ENCODE data around the gene FAM184A. TPM values are rescaled to one million over a fixed set of nuclear protein-coding genes. Genes with fewer than 3 reads are reported as not detected.

Gene FAM184A
- total and polyA plus RNA-seq, 8 donors: 13.3 to 120 (median 88.2) TPM

GRCh38 chr6:119066517-119066916 lies 11.9 kb downstream of the FAM184A start:
- TF ChIP-seq CTCF (IDR thresholded peaks at IDR 0.05): no peak
- Histone ChIP-seq H3K27ac (no peak overlapping the region), H3K9me3 (no peaks in the 10 kb centered on the region), H3K27me3 (no peaks in the 10 kb centered on the region), H3K4me1 (no peaks in the 10 kb centered on the region), H3K36me3 (no peaks in the 10 kb centered on the region), H3K4me3 (no peak overlapping the region)
- intact Hi-C loops (cut with DNase I): no loop called here
- ATAC-seq (no peak), DNase-seq (peak in 1 of 4 donors; percentile 22)

DNA sequence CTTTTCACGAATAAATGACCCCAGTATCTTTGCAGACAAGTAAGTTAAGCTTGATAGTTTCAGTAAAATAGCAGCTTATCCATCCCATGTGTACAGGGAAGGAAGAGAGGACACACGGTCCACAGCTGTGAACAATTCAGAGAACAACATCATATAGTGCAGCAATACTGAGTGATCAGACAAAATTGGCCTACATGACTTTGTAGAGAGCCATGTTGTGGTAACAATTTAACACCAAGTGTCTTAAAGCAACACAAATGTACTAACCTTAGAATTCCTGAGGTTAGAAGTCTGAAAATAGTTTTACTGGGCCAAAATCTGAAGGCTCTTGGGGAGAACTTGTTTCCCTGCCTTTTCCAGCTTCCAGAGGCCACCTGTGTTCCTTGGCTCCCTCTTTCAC lies 12.5 kb downstream of the FAM184A start:
- Histone ChIP-seq H3K27me3 (no peaks in the 10 kb centered on the region), H3K27ac (no peak overlapping the region), H3K36me3 (no peaks in the 10 kb centered on the region), H3K4me1 (no peaks in the 10 kb centered on the region), H3K9me3 (no peaks in the 10 kb centered on the region), H3K4me3 (no peak overlapping the region)
- intact Hi-C loops (cut with DNase I): no loop called here
- no peak for TF ChIP-seq CTCF (IDR thresholded peaks at IDR 0.05)
- ATAC-seq (no peak), DNase-seq (no peak)

GRCh38 chr6:119065382-119065781 lies 13.1 kb downstream of the FAM184A start:
- H3K4me1 ChIP-seq: no peaks in the 10 kb centered on the region
- H3K4me3 ChIP-seq: no peak overlapping the region
- no peak for ATAC-seq
- no peaks in the 10 kb centered on the region for H3K9me3 ChIP-seq
- no peaks in the 10 kb centered on the region for H3K27me3 ChIP-seq
- no peak overlapping the region for H3K27ac ChIP-seq
- TF ChIP-seq CTCF (IDR thresholded peaks at IDR 0.05): no peak
- no peaks in the 10 kb centered on the region for H3K36me3 ChIP-seq
- intact Hi-C loops (cut with DNase I): no loop called here
- no peak for DNase-seq

DNA sequence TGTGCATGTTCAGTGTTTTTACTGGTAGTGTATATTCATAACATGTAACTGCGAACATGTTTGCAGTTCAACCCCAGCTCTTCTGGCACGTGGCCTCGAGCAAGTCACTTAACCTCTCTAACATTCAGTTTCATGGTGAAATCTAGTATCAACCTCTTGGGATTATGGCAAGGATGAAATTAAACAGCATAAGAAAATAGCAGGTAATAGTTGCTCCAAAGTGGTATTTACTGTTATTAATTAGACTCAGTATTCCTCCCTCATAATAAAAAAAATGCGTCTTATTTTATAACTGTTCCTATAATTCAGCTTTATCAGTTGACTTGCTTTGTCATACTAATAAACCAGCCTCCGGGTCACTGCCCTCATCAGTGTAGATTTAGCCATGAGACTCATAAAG lies 15.0 kb downstream of the FAM184A start:
- intact Hi-C loops (cut with DNase I): no loop called here
- H3K27ac ChIP-seq: no peak overlapping the region
- H3K27me3 ChIP-seq: no peaks in the 10 kb centered on the region
- no peak for TF ChIP-seq CTCF (IDR thresholded peaks at IDR 0.05)
- H3K4me3 ChIP-seq: no peak overlapping the region
- no peaks in the 10 kb centered on the region for H3K4me1 ChIP-seq
- no peaks in the 10 kb centered on the region for H3K9me3 ChIP-seq
- H3K36me3 ChIP-seq: no peaks in the 10 kb centered on the region
- DNase-seq (no peak), ATAC-seq (no peak)

DNA sequence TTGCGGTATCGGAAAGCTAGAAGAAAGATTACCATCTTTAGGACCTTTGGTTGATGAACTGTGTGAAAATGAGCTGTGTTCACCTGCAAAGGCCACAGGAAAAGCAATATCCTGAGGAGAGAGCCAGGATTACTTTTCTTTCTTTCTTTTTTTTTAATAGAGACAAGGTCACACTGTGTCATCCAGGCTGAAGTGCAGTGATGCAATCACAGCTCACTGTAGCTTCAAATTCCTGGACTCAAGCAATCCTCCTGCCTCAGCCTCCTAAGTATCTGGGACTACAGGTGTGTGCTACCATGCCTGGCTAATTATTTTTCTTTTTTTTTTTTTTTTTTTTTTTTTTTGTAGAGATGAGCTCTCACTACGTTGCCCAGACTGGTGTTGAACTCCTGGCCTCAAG lies 17.2 kb downstream of the FAM184A start:
- no peak overlapping the region for H3K4me3 ChIP-seq
- H3K4me1 ChIP-seq: no peaks in the 10 kb centered on the region
- H3K27me3 ChIP-seq: no peaks in the 10 kb centered on the region
- ATAC-seq: no peak
- H3K27ac ChIP-seq: no peak overlapping the region
- intact Hi-C loops (cut with DNase I): no loop called here
- H3K36me3 ChIP-seq: no peaks in the 10 kb centered on the region
- TF ChIP-seq CTCF (IDR thresholded peaks at IDR 0.05): no peak
- H3K9me3 ChIP-seq: no peaks in the 10 kb centered on the region
- DNase-seq: no peak
